Right atrium auricular region (tissue), 2 donors: Measurements from ENCODE around the gene MALT1. TPM values are rescaled to one million over a fixed set of nuclear protein-coding genes. Genes with fewer than 3 reads are reported as not detected.

Source experiments
- DNase-seq: peaks from one replicate; pipeline ENCODE4 v3.0.0-alpha.2; 2019; ENCODE audit warnings: low spot score
- H3K27ac ChIP-seq, 2 donors: fragments of 200-600 bp; sonication (generic); 1 replicate in 1 of 2; 2 replicates in 1 of 2; pipeline ENCODE4 v1.5.1; 2016 to 2019
- H3K27me3 ChIP-seq, 2 donors: fragments of 200-600 bp; sonication (generic); one replicate each; pipeline versions ENCODE4 v1.5.1 to v1.6.0; 2017 to 2019
- H3K36me3 ChIP-seq: fragments of 200-600 bp; sonication (generic); one replicate; pipeline ENCODE4 v1.5.1; 2016
- H3K4me1 ChIP-seq, 2 donors: fragments of 200-600 bp; sonication (generic); one replicate each; pipeline versions ENCODE4 v1.5.1 to v1.6.0; 2017 to 2019
- H3K4me3 ChIP-seq, 2 donors: fragments of 200-600 bp; sonication (generic); 1 replicate in 1 of 2; 2 replicates in 1 of 2; pipeline ENCODE4 v1.5.1; 2017 to 2019; ENCODE audit warnings: mild to moderate bottlenecking in 1 of 2, moderate library complexity in 1 of 2
- H3K9me3 ChIP-seq, 2 donors: fragments of 200-600 bp; sonication (generic); one replicate each; pipeline ENCODE4 v1.5.1; 2019
- total RNA-seq, 2 donors: library from RNA; depleted of rRNA; stranded (reverse); fragments of >200 nt; gene quantifications; one replicate each; pipeline ENCODE4 v1.1.0, GENCODE V29; 2016
- TF ChIP-seq, protein P1 (sequence below), 2 donors: fragments of 200-600 bp; sonication (generic); IDR thresholded peaks; one replicate each; pipeline ENCODE4 v1.5.1; 2019; ENCODE audit warnings: antibody characterized with exemption in 2 of 2

Gene MALT1
- total RNA-seq, 2 donors from 2014 or later = 9.9 to 10.9 TPM

DNA sequence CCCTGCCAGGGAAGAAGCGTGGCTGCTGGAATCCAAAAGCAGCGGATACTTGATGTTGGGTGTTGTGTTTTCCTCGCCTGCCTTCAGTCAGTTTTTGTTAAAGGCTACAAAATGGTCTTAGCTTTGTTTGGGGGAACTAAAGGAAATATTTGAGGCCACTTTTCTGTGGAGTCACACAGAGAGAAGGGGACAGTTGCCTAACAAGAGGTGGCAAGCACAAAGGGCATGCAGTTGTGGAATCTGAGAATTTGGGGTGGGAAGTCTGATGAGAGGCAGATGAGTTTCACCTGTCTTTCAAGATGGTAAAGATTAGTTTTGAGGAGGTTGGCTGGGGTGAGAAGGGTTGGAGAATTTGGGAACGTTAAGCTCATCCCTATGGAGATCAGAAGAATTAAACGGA, 2.9 kb downstream of the MALT1 start:
- Histone ChIP-seq H3K4me3 (no peak overlapping the region), H3K27ac (no peak overlapping the region), H3K9me3 (no peaks in the 10 kb centered on the region), H3K36me3 (no peaks in the 10 kb centered on the region), H3K27me3 (no peaks in the 10 kb centered on the region), H3K4me1 (peaks cover 0 to 21% of the 10 kb centered on the region in 2 donors)
- TF ChIP-seq, protein P1, sequence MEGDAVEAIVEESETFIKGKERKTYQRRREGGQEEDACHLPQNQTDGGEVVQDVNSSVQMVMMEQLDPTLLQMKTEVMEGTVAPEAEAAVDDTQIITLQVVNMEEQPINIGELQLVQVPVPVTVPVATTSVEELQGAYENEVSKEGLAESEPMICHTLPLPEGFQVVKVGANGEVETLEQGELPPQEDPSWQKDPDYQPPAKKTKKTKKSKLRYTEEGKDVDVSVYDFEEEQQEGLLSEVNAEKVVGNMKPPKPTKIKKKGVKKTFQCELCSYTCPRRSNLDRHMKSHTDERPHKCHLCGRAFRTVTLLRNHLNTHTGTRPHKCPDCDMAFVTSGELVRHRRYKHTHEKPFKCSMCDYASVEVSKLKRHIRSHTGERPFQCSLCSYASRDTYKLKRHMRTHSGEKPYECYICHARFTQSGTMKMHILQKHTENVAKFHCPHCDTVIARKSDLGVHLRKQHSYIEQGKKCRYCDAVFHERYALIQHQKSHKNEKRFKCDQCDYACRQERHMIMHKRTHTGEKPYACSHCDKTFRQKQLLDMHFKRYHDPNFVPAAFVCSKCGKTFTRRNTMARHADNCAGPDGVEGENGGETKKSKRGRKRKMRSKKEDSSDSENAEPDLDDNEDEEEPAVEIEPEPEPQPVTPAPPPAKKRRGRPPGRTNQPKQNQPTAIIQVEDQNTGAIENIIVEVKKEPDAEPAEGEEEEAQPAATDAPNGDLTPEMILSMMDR (IDR thresholded peaks at IDR 0.05) = no peak
- DNase-seq = no peak

DNA sequence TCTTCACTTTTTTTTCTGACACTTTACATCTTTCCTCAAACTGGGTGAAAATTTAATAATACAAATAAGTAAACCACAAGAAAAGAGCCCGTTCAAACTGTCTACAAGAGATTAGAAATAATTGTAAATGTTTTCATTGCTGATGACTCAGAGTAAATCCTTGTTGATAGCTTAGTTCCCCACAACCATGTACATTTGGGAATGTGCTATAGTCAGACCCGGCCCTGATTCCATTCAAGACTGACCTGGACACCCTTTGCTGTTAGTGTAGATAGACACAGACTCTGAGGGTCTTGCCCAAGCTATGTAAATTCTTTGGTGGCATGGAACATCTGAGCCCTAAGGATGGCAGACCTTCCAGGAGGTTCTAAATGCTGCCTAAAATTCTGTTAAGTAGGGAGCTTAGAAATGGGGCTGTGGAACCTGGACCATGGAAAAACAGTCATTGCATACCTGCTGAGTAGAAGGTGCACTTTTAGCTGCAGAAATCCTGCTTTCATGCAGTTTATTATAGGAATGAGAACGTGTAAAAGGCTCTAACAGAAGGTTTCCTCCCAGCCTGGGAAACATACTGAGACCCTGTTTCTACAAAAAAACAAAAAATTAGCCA, 3.7 kb downstream of the MALT1 start:
- Histone ChIP-seq H3K27ac (no peak overlapping the region), H3K27me3 (no peaks in the 10 kb centered on the region), H3K4me1 (peaks cover 0 to 21% of the 10 kb centered on the region in 2 donors), H3K4me3 (no peak overlapping the region), H3K36me3 (no peaks in the 10 kb centered on the region), H3K9me3 (no peaks in the 10 kb centered on the region)
- no peak for DNase-seq
- TF ChIP-seq, protein P1 (IDR thresholded peaks at IDR 0.05) = no peak

DNA sequence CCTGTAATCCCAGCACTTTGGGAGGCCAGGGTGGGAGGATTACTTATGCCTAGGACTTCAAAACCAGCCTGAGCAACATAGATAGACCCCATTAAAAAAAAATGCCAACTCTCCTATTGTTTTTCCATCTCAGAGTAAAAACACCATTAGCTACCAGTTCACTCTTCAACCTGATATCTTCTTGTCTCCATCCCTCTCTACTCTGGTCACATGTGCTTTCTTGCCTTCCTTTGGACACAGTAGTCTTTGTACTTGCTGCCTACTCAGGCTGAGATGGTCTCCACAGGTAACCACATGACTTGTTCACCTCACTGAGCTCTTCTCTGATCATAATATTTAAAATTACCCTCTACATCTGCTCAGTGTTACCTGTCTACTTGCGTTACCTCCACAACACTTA, 5.0 kb downstream of the MALT1 start:
- H3K36me3 ChIP-seq = no peaks in the 10 kb centered on the region
- no peak overlapping the region for H3K27ac ChIP-seq
- DNase-seq = no peak
- no peak overlapping the region for H3K4me3 ChIP-seq
- no peaks in the 10 kb centered on the region for H3K9me3 ChIP-seq
- TF ChIP-seq, protein P1 (IDR thresholded peaks at IDR 0.05) = no peak
- H3K4me1 ChIP-seq = peaks cover 0 to 12% of the 10 kb centered on the region in 2 donors
- no peaks in the 10 kb centered on the region for H3K27me3 ChIP-seq

DNA sequence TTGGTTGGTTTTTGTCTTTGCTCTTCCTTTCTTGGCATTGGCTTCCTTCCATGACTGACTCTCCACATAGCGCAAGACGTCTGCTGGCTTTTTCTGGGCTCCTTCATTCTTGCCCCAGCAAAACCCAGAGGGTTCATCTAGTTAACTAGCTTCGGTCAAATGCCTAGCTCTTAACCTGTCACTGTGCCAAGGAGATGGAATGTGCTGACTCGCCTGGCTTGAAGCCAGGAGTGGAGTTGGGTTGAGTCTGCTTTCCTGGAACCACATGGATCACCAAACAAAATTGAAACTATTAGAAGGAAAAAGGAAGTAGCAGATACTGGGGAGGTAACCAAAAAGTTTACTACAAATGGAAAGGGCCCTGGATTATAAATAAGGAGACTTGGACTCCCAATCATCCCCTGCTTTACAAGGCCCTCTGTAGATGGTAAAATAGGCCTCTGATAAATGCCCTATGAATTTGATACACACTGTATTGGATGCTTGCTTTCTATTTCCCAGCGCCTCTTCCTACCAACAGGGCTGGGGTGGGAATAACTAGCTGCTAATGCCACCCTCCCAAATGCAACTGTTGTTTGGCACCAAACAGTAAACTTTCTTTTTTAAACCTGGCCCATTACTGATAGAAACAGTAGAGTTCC, 11.3 kb downstream of the MALT1 start:
- Histone ChIP-seq H3K36me3 (peaks cover 5% of the 10 kb centered on the region), H3K4me1 (peaks cover 0 to 9% of the 10 kb centered on the region in 2 donors), H3K27ac (no peak overlapping the region), H3K27me3 (no peaks in the 10 kb centered on the region), H3K4me3 (no peak overlapping the region), H3K9me3 (no peaks in the 10 kb centered on the region)
- peak; percentile 63 for DNase-seq
- TF ChIP-seq, protein P1 (IDR thresholded peaks at IDR 0.05) = no peak

DNA sequence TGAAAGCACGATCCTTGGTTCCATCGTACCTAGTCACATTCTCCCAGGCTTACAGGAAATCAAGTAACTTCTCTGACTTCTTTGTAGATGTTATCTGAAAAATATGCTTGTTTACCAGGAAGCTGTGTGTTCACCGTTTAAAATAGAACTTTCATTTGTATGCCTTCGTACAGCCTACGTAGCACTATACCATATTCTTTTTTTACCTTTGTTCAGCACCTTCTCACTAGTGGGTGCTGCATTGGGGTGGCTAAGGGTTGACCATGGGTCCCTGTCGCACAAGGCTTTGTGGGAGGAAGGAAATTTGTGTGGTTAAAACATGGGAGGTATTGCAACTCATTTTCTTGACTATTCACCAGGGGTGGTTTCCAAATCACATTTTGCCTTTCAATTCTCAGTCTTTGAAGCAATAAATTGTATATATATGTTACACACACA, 16.6 kb downstream of the MALT1 start:
- no peak for DNase-seq
- Histone ChIP-seq H3K27ac (no peak overlapping the region), H3K36me3 (no peaks in the 10 kb centered on the region), H3K9me3 (no peaks in the 10 kb centered on the region), H3K27me3 (no peaks in the 10 kb centered on the region), H3K4me1 (peaks cover 0 to 2% of the 10 kb centered on the region in 2 donors), H3K4me3 (no peak overlapping the region)
- TF ChIP-seq, protein P1 (IDR thresholded peaks at IDR 0.05) = no peak
